Fibroblast of skin of back (primary cell): ENCODE measurements around the gene LALBA.
"Not testable (repeated sequence)": the region's sequence is repeated elsewhere in the genome, so short reads cannot be mapped to it uniquely, and the experiment has no call there.

Source experiments
- DNase-seq: peaks from one replicate; pipeline ENCODE4 v3.0.0-alpha.2; 2013

LALBA gene

DNA sequence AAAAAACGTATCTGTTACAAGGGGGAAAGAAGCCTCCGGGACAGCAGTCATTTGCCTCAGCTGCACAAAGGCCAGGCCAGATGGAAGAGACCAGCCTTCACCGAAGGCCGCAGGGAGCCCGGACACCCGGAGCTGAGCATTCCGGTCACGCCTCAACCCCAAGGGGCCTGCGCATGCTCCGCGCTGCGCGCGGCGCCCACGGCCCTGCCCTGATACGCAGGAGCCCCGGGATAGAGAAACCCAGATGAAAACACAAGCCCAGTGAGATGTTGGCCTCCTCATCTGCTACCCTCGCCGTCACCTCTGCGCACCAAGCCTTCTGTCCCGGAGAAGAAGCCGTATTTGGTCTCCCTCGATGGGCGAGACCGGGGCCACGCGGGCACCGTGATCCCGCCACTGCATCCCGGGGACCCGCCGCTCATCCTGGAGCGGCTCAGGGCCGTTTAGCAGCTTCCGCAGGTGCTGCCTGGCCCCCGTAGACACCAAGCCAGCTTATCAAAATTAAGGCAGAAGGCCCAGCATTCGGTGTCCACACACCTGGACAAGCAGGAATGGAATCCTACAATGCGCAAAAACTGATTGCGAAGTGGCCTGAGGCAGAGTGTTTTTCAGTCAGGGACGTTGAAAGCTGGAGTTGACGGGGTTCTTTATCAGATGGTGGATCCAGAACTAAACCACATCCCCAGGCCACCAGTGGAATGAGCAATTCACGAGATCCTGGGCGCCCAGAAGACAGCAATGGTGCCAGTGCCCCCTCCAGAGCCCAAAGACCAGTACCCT, 41.8 kb downstream of the LALBA start:
- DNase-seq, result no peak

DNA sequence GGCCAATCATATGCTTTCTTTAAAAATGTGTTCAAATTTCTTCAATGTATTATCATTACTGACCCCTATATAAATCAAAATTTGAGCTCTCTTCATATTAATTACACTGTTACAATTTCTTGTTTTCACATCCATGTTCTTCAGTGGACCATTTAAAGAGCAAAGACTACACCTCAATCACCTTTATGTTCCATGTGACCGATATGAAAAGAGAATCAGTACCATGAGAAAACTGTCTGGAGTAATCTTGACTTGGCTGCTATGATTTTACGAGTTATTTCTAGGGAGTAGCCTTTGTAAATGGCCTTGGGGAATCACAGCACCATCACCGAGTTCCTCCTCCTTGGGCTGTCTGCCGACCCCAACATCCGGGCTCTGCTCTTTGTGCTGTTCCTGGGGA, 44.5 kb downstream of the LALBA start, which contains the start of gene OR8S1:
Gene OR8S1 (plus strand): TSS at position 301 of the 400 bp plus-strand sequence. CDS start 0 bp downstream, at position 301.
- DNase-seq, result no peak

GRCh38 chr12:48520381-48520780, 49.5 kb downstream of the LALBA start:
- DNase-seq, result not testable (repeated sequence)
